ACC112 (cell line): ENCODE measurements around the gene RPRM.
"Not testable (repeated sequence)": the region's sequence is repeated elsewhere in the genome, so short reads cannot be mapped to it uniquely, and the experiment has no call there.

Source experiments
- H2AFZ ChIP-seq: fragments of 200-600 bp; sonication (generic); one replicate; pipeline ENCODE4 v1.6.0; 2017; ENCODE audit warnings: antibody characterized with exemption, low read length; ENCODE audit not compliant: unreplicated experiment
- H3K27ac ChIP-seq: fragments of 200-600 bp; sonication (generic); 2 replicates; pipeline ENCODE4 v1.5.1; 2014; ENCODE audit warnings: low read depth, mild to moderate bottlenecking, antibody characterized with exemption, low read length, moderate library complexity
- H3K27me3 ChIP-seq: fragments of 200-600 bp; sonication (generic); 2 replicates; pipeline ENCODE4 v1.6.1; 2014; ENCODE audit warnings: mild to moderate bottlenecking, antibody characterized with exemption, low read length, moderate library complexity, mixed read lengths; ENCODE audit not compliant: insufficient read depth
- H3K36me3 ChIP-seq: fragments of 200-600 bp; sonication (generic); 2 replicates; pipeline ENCODE4 v1.6.1; 2016; ENCODE audit warnings: mild to moderate bottlenecking, antibody characterized with exemption, low read length, moderate library complexity, mixed read lengths; ENCODE audit not compliant: insufficient read depth
- H3K4me1 ChIP-seq: fragments of 200-600 bp; sonication (generic); one replicate; pipeline ENCODE4 v1.6.1; 2016; ENCODE audit warnings: low read length, mixed read lengths; ENCODE audit not compliant: insufficient read depth, unreplicated experiment, control insufficient read depth
- H3K4me3 ChIP-seq: fragments of 200-600 bp; sonication (generic); 2 replicates; pipeline ENCODE4 v1.5.1; 2014; ENCODE audit warnings: mild to moderate bottlenecking, low read depth, low read length
- H3K79me2 ChIP-seq: fragments of 200-600 bp; sonication (generic); one replicate; pipeline ENCODE4 v1.6.0; 2016; ENCODE audit warnings: low read length; ENCODE audit not compliant: control insufficient read depth, unreplicated experiment, insufficient read depth

Gene RPRM

GRCh38 chr2:153478289-153479261 lies at the start of gene RPRM:
Gene RPRM, minus strand, starts transcription at chr2:153478762. Its CDS starts 197 bp downstream, at chr2:153478565.
- H3K27ac ChIP-seq: no peak within 1 kb of the TSS
- peaks cover 60% of the 10 kb centered on the region for H3K27me3 ChIP-seq
- H3K36me3 ChIP-seq: no peaks in the 10 kb centered on the region
- no peaks in the 10 kb centered on the region for H3K79me2 ChIP-seq
- H3K4me3 ChIP-seq: peak within 1 kb of the TSS; percentile 30
- peaks cover 5% of the 10 kb centered on the region for H3K4me1 ChIP-seq
- H2AFZ ChIP-seq: no peak within 1 kb of the TSS

- Histone ChIP-seq H3K27ac (no peak overlapping the region), H3K27me3 (no peaks in the 10 kb centered on the region), H3K36me3 (no peaks in the 10 kb centered on the region), H3K4me3 (no peak overlapping the region), H3K4me1 (no peaks in the 10 kb centered on the region), H2AFZ (no peak overlapping the region), H3K79me2 (no peaks in the 10 kb centered on the region)
These were observed 40.8 kb upstream of the RPRM start for GRCh38 chr2:153519257-153519875.

- no peaks in the 10 kb centered on the region for H3K4me1 ChIP-seq
- no peaks in the 10 kb centered on the region for H3K36me3 ChIP-seq
- H3K27me3 ChIP-seq: no peaks in the 10 kb centered on the region
- no peaks in the 10 kb centered on the region for H3K79me2 ChIP-seq
- no peak overlapping the region for H2AFZ ChIP-seq
- no peak overlapping the region for H3K27ac ChIP-seq
- H3K4me3 ChIP-seq: no peak overlapping the region
These were observed 33.8 kb upstream of the RPRM start for GRCh38 chr2:153512331-153512730.

- Histone ChIP-seq H3K4me3 (no peak overlapping the region), H2AFZ (no peak overlapping the region), H3K79me2 (no peaks in the 10 kb centered on the region), H3K27ac (no peak overlapping the region), H3K36me3 (no peaks in the 10 kb centered on the region), H3K27me3 (no peaks in the 10 kb centered on the region), H3K4me1 (no peaks in the 10 kb centered on the region)
These were observed 32.4 kb upstream of the RPRM start for GRCh38 chr2:153510996-153511395.

DNA sequence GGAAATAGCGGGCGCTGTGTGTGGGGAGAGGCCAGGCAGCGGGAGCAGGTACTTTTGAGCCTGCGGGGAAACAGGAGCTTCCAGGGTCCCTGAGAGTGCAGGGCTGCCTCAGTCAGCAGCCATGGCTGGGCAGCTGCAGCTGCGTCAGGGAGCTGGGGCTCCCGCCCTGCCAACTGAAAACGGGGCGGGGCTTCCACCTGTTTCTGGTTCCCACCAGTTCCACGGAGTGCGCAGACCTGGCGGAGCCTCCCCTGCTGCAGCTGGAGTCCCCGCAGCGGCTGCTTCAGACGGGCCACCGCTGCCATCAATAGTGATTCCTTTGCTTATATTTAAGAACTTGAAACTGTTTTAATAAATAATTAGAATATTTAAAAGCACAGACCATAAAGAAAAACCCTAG lies 30.6 kb upstream of the RPRM start:
- H3K27ac ChIP-seq: no peak overlapping the region
- H2AFZ ChIP-seq: no peak overlapping the region
- no peaks in the 10 kb centered on the region for H3K79me2 ChIP-seq
- no peaks in the 10 kb centered on the region for H3K4me1 ChIP-seq
- H3K4me3 ChIP-seq: no peak overlapping the region
- no peaks in the 10 kb centered on the region for H3K36me3 ChIP-seq
- no peaks in the 10 kb centered on the region for H3K27me3 ChIP-seq

- H2AFZ ChIP-seq, H3K27me3 ChIP-seq, H3K36me3 ChIP-seq, H3K79me2 ChIP-seq, H3K4me1 ChIP-seq, H3K4me3 ChIP-seq, H3K27ac ChIP-seq: not testable (repeated sequence)
These were observed 27.9 kb upstream of the RPRM start for GRCh38 chr2:153506499-153506898.

DNA sequence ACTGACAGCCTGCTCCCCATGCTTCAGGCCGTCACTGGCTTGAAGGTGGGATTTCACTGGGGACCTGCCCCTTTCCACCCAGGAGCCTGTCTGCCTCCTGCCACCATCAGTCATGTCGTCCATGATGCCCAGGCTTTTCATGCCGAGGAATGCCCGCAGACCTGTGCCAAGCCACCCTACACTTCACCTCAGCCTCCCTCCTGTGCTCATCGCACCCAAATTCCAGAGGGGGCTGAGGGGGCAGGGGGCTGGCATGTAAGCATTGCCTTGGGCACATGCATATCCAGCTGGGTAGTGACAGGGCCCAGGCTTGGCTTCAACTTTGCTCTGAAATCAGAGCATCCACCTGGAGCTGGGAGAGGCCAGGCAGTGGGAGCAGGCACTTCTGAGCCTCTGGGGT lies 20.9 kb upstream of the RPRM start:
- Histone ChIP-seq H3K27me3 (no peaks in the 10 kb centered on the region), H3K79me2 (no peaks in the 10 kb centered on the region), H2AFZ (no peak overlapping the region), H3K27ac (no peak overlapping the region), H3K36me3 (no peaks in the 10 kb centered on the region), H3K4me3 (no peak overlapping the region), H3K4me1 (no peaks in the 10 kb centered on the region)

- Histone ChIP-seq H3K27me3 (no peaks in the 10 kb centered on the region), H3K79me2 (no peaks in the 10 kb centered on the region), H3K4me1 (no peaks in the 10 kb centered on the region), H3K4me3 (no peak overlapping the region), H3K36me3 (no peaks in the 10 kb centered on the region), H2AFZ (no peak overlapping the region), H3K27ac (no peak overlapping the region)
These were observed 19.5 kb upstream of the RPRM start for GRCh38 chr2:153497938-153498629.

DNA sequence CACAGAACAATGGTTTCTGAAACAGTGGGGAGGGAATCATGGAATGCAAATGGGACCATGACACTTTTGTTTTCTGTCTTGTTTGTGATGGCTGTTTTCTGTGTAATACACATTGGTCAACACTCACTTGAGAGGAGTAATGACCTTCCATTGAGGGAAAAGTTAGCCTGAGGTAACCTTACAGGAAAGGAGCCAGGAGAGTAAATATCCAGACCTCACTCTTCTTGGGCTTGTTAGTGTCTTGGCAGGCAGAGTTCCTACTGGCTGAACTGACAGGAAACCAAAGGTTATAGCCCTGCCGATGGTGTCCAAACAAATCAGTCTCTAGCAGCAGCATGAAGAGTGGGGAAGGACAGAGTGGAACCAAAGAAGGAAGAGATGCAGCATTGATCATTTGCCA lies 17.2 kb upstream of the RPRM start:
- no peaks in the 10 kb centered on the region for H3K36me3 ChIP-seq
- H3K79me2 ChIP-seq: no peaks in the 10 kb centered on the region
- no peaks in the 10 kb centered on the region for H3K27me3 ChIP-seq
- no peak overlapping the region for H3K4me3 ChIP-seq
- H3K27ac ChIP-seq: no peak overlapping the region
- H3K4me1 ChIP-seq: no peaks in the 10 kb centered on the region
- H2AFZ ChIP-seq: no peak overlapping the region

DNA sequence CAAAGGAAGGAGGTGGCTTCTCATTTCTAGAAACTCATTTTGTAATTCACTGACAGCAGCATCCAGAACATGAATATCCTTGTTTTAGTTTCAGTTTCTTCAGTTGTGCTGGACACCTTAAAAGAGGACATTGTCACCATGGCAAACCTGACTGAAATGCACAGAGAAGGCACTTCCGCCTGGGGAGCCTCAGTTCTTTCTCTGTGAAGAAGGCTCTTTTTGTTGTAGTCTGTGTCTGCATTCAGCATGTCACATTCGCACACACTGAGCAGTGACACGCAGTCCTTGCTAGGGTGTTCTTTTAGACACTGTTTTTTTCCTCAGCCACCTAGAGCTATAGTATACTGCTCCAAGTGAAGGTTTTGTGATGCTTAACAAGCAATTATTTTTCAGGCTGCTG lies 9.5 kb upstream of the RPRM start:
- Histone ChIP-seq H3K36me3 (no peaks in the 10 kb centered on the region), H3K27ac (no peak overlapping the region), H3K4me1 (no peaks in the 10 kb centered on the region), H3K27me3 (peaks cover 3% of the 10 kb centered on the region; the same call in 1 of the 2 replicates), H3K4me3 (no peak overlapping the region), H2AFZ (no peak overlapping the region), H3K79me2 (no peaks in the 10 kb centered on the region)
